A673 (cell line): Measurements from ENCODE around the gene HBD.

Experiments
- CTCF ChIP-seq: fragments of 300-800, 200-600 bp; sonication (generic); conservative IDR thresholded peaks from 2 replicates; pipeline ENCODE4 v1.5.1; 2017; ENCODE audit warnings: low read depth, mild to moderate bottlenecking, antibody characterized with exemption, low read length, moderate library complexity, mixed read lengths
- EZH2 ChIP-seq: fragments of 200-600 bp; sonication (generic); IDR thresholded peaks from 2 replicates; pipeline ENCODE4 v1.6.1; 2017; ENCODE audit warnings: borderline replicate concordance, low read depth, mild to moderate bottlenecking, mixed read lengths, antibody characterized with exemption, low read length; ENCODE audit not compliant: poor library complexity, severe bottlenecking

GRCh38 chr11:5252192-5252918 is 18.1 kb upstream of the HBD start:
- TF ChIP-seq CTCF = no peak
- TF ChIP-seq EZH2 = no peak
